A549 (cell line): ENCODE results near the gene LMF1.

ENCODE experiments used
- BHLHE40 ChIP-seq: IDR thresholded peaks from 2 replicates; pipeline ENCODE4 v1.6.1; 2012; ENCODE audit warnings: low read depth, low read length, inconsistent platforms
- CHD4 ChIP-seq: fragments of 200-600 bp; sonication (generic); IDR thresholded peaks from 2 replicates; pipeline ENCODE4 v1.6.1; 2016; ENCODE audit warnings: antibody characterized with exemption, mild to moderate bottlenecking, borderline replicate concordance
- CTCF ChIP-seq: fragments of >200 bp; sonication (Bioruptor Twin); formaldehyde crosslinking; IDR thresholded peaks from 3 replicates; pipeline ENCODE4 v1.5.1; 2016
- EHF ChIP-seq: fragments of 250-450 bp; sonication (Bioruptor Pico); IDR thresholded peaks from 2 replicates; pipeline ENCODE4 v1.5.0; 2020; ENCODE audit warnings: mild to moderate bottlenecking
- ELK1 ChIP-seq: fragments of 150-350 bp; IDR thresholded peaks from 2 replicates; pipeline ENCODE4 v1.6.1; 2014; ENCODE audit warnings: low read depth, mild to moderate bottlenecking, low read length
- HOXB13 ChIP-seq: fragments of 250-450 bp; sonication (Bioruptor Pico); IDR thresholded peaks from 2 replicates; pipeline ENCODE4 v1.5.0; 2020; ENCODE audit warnings: low read depth, mild to moderate bottlenecking, moderate library complexity
- KDM1A ChIP-seq: fragments of 200-600 bp; sonication (generic); IDR thresholded peaks from 2 replicates; pipeline ENCODE4 v1.6.1; 2016; ENCODE audit warnings: low read depth, mild to moderate bottlenecking
- REST ChIP-seq: fragments of 200-600 bp; sonication (generic); IDR thresholded peaks from 2 replicates; pipeline ENCODE4 v1.6.1; 2016; ENCODE audit warnings: antibody characterized with exemption, mild to moderate bottlenecking, moderate library complexity

- TF ChIP-seq HOXB13 (no peak), CTCF (no peak), BHLHE40 (no peak), CHD4 (no peak), KDM1A (no peak), ELK1 (no peak), EHF (no peak), REST (no peak)
Observed at GRCh38 chr16:1012135-1012534, 41.4 kb upstream of the LMF1 start.
